ENCODE measurements around the gene HLA-B.

Gene HLA-B

DNA sequence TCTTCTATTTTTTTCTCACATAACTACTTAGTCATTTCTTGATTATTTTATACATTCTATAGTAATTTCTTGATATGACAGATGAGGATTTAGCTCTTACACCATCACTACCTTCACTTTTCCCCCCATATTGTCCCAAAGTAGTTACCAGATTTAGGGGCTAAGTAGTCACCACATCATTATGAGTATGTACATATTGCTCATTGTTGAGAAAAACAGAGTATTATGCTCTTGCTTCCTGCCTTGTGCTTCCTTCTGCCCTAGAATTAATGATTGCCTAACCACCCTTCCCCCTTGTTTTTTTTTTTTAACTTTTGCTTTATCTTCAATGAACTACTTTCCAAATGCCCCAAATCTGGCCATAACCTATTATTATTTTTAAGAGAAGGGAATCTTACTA, 6.8 kb upstream of the HLA-B start:
- H3K4me3 Mint-ChIP-seq, result no peak overlapping the region
- H3K27me3 Mint-ChIP-seq (ENCODE audit: low read depth, poor library complexity), result peaks cover 100% of the 10 kb centered on the region
- H3K4me1 Mint-ChIP-seq, result peaks cover 4% of the 10 kb centered on the region
- peaks cover 17% of the 10 kb centered on the region for H3K9me3 Mint-ChIP-seq
- no peak for DNase-seq
- H3K27ac Mint-ChIP-seq, result no peak overlapping the region
- H3K36me3 Mint-ChIP-seq (ENCODE audit: low read depth), result no peaks in the 10 kb centered on the region
- TF ChIP-seq, protein P1, sequence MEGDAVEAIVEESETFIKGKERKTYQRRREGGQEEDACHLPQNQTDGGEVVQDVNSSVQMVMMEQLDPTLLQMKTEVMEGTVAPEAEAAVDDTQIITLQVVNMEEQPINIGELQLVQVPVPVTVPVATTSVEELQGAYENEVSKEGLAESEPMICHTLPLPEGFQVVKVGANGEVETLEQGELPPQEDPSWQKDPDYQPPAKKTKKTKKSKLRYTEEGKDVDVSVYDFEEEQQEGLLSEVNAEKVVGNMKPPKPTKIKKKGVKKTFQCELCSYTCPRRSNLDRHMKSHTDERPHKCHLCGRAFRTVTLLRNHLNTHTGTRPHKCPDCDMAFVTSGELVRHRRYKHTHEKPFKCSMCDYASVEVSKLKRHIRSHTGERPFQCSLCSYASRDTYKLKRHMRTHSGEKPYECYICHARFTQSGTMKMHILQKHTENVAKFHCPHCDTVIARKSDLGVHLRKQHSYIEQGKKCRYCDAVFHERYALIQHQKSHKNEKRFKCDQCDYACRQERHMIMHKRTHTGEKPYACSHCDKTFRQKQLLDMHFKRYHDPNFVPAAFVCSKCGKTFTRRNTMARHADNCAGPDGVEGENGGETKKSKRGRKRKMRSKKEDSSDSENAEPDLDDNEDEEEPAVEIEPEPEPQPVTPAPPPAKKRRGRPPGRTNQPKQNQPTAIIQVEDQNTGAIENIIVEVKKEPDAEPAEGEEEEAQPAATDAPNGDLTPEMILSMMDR (IDR thresholded peaks at IDR 0.05), result no peak

DNA sequence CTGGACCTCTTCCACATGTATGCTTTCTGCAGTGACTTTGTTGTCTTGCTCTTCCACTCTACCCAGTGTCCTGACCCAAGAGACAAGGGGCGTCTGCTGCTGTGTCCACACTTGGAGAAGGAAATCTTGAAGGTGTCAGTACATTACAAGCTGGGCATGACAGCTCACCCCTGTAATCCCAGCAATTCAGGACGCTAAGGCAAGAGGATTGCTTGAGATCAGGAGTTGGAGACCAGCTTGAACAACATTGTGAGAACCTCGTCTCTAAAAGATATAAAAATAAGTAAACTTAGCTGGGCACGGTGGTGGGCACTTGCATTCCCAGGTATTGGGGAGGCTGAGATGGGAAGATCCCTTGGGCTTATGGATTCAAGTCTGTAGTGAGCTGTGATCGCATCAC, 5.8 kb upstream of the HLA-B start:
- Mint-ChIP-seq H3K9me3 (peaks cover 17% of the 10 kb centered on the region), H3K4me3 (no peak overlapping the region), H3K36me3 (ENCODE audit: low read depth) (no peaks in the 10 kb centered on the region), H3K27me3 (ENCODE audit: low read depth, poor library complexity) (peaks cover 100% of the 10 kb centered on the region), H3K27ac (no peak overlapping the region), H3K4me1 (peaks cover 4% of the 10 kb centered on the region)
- TF ChIP-seq, protein P1 (IDR thresholded peaks at IDR 0.05), result no peak
- no peak for DNase-seq

DNA sequence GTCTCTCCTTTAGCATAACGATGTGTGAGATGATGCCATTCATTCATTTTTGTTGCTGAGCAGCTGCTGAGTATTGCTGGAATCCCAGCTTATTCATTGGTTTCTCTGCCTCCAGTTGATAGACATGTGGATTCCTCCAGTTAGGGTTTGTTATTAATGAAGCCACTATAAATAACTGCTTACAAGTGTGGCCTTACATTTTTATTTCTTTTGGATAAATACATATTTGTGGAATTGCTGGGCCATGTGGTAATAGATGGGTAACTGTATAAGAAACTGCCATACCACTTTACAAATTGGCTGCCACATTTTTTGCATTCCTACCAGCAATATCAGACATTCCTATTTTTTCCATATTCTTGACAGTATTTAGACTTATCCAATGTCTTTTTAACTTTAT, 2.6 kb upstream of the HLA-B start:
- Mint-ChIP-seq H3K27me3 (ENCODE audit: low read depth, poor library complexity) (peaks cover 100% of the 10 kb centered on the region), H3K4me1 (peaks cover 5% of the 10 kb centered on the region), H3K27ac (no peak overlapping the region), H3K9me3 (peaks cover 17% of the 10 kb centered on the region), H3K36me3 (ENCODE audit: low read depth) (no peaks in the 10 kb centered on the region), H3K4me3 (no peak overlapping the region)
- no peak for DNase-seq
- TF ChIP-seq, protein P1 (IDR thresholded peaks at IDR 0.05), result no peak

DNA sequence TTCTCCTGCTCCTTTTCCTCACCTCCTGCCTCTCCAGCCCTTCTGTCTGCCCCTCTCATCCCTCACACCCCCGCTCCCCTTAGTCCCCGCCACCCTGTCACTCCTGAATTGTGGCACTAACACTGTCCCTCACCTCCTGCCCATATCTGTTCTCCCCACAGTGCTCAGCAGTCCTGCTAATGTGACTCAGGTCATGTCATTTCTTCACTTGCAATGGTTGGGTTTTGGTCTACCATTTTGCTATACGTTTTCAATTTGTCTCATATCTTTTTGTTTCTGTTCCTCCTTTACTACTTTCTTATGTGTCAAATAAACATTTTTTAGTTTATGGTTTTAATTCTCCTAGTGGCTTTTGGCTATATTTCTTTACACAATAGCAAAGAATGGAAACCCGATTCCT, 1.3 kb upstream of the HLA-B start:
- Mint-ChIP-seq H3K27me3 (ENCODE audit: low read depth, poor library complexity) (peaks cover 100% of the 10 kb centered on the region), H3K4me3 (no peak overlapping the region)
- TF ChIP-seq, protein P1 (IDR thresholded peaks at IDR 0.05), result no peak

DNA sequence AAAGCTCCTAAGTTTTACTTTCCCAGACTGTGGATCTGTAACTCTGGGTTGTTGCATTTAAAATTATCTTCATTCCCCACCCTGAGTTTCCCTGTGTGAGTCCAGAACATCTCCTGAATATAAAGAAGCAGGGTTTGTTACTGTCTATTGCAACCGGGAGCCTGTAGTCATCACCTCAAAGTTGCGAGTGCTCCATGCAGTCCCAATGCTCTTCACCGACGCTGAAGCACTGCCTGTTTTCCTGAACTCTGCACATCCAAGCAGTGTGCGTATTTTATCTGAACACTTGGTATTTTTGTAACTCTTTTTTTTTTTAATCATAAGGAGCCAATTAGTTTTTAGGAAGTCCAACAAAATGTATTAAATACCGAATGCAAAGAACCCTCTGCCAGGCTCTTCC, 907 bp upstream of the HLA-B start:
- peaks cover 100% of the 10 kb centered on the region for H3K27me3 Mint-ChIP-seq (ENCODE audit: low read depth, poor library complexity)
- no peaks in the 10 kb centered on the region for H3K36me3 Mint-ChIP-seq (ENCODE audit: low read depth)
- no peak overlapping the region for H3K4me3 Mint-ChIP-seq
- peaks cover 5% of the 10 kb centered on the region for H3K4me1 Mint-ChIP-seq
- H3K9me3 Mint-ChIP-seq, result peaks cover 17% of the 10 kb centered on the region
- TF ChIP-seq, protein P1 (IDR thresholded peaks at IDR 0.05), result no peak
- no peak overlapping the region for H3K27ac Mint-ChIP-seq
- no peak for DNase-seq

More for the DNA sequence above, 1.3 kb upstream of the HLA-B start:
- H3K4me1 Mint-ChIP-seq, result peaks cover 5% of the 10 kb centered on the region
- no peak overlapping the region for H3K27ac Mint-ChIP-seq
- peaks cover 17% of the 10 kb centered on the region for H3K9me3 Mint-ChIP-seq
- no peak for DNase-seq
- H3K36me3 Mint-ChIP-seq (ENCODE audit: low read depth), result no peaks in the 10 kb centered on the region

DNA sequence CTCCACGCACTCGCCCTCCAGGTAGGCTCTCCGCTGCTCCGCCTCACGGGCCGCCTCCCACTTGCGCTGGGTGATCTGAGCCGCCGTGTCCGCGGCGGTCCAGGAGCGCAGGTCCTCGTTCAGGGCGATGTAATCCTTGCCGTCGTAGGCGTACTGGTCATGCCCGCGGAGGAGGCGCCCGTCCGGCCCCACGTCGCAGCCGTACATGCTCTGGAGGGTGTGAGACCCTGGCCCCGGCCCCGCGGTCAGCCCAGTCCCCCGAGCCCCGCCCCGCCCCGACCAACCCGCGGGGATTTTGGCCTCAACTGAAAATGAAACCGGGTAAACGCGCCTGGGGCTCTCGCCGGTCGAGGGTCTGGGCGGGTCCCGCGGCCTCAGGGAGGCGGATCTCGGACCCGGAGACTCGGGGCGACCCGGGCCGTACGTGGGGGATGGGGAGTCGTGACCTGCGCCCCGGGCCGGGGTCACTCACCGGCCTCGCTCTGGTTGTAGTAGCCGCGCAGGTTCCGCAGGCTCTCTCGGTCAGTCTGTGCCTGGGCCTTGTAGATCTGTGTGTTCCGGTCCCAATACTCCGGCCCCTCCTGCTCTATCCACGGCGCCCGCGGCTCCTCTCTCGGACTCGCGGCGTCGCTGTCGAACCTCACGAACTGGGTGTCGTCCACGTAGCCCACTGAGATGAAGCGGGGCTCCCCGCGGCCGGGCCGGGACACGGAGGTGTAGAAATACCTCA, 598 bp downstream of the HLA-B start:
- Mint-ChIP-seq H3K36me3 (ENCODE audit: low read depth) (no peaks in the 10 kb centered on the region), H3K9me3 (peaks cover 12% of the 10 kb centered on the region), H3K4me1 (peaks cover 5% of the 10 kb centered on the region), H3K4me3 (peak overlapping the region; percentile 79), H3K27ac (no peak overlapping the region), H3K27me3 (ENCODE audit: low read depth, poor library complexity) (peaks cover 100% of the 10 kb centered on the region)
- DNase-seq, result peak; percentile 34
- TF ChIP-seq, protein P1 (IDR thresholded peaks at IDR 0.05), result no peak

Data from nephron progenitor cell (in vitro differentiated cells).